ENCODE measurements around the gene PCDH10.

PCDH10 gene

GRCh38 chr4:133149932-133150471 lies 908 bp downstream of the PCDH10 start:
- no peak for DNase-seq (ENCODE audit: low read depth)

DNA sequence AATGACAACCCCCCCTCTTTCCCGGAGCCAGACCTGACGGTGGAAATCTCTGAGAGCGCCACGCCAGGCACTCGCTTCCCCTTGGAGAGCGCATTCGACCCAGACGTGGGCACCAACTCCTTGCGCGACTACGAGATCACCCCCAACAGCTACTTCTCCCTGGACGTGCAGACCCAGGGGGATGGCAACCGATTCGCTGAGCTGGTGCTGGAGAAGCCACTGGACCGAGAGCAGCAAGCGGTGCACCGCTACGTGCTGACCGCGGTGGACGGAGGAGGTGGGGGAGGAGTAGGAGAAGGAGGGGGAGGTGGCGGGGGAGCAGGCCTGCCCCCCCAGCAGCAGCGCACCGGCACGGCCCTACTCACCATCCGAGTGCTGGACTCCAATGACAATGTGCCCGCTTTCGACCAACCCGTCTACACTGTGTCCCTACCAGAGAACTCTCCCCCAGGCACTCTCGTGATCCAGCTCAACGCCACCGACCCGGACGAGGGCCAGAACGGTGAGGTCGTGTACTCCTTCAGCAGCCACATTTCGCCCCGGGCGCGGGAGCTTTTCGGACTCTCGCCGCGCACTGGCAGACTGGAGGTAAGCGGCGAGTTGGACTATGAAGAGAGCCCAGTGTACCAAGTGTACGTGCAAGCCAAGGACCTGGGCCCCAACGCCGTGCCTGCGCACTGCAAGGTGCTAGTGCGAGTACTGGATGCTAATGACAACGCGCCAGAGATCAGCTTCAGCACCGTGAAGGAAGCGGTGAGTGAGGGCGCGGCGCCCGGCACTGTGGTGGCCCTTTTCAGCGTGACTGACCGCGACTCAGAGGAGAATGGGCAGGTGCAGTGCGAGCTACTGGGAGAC lies 1.6 kb downstream of the PCDH10 start:
- no peak for DNase-seq (ENCODE audit: low read depth)

- no peak for DNase-seq (ENCODE audit: low read depth)
These were observed 2.2 kb downstream of the PCDH10 start for GRCh38 chr4:133151341-133151690.

DNA sequence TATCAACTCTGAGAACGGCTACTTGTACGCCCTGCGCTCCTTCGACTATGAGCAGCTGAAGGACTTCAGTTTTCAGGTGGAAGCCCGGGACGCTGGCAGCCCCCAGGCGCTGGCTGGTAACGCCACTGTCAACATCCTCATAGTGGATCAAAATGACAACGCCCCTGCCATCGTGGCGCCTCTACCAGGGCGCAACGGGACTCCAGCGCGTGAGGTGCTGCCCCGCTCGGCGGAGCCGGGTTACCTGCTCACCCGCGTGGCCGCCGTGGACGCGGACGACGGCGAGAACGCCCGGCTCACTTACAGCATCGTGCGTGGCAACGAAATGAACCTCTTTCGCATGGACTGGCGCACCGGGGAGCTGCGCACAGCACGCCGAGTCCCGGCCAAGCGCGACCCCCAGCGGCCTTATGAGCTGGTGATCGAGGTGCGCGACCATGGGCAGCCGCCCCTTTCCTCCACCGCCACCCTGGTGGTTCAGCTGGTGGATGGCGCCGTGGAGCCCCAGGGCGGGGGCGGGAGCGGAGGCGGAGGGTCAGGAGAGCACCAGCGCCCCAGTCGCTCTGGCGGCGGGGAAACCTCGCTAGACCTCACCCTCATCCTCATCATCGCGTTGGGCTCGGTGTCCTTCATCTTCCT lies 2.7 kb downstream of the PCDH10 start:
- no peak for DNase-seq (ENCODE audit: low read depth)

DNA sequence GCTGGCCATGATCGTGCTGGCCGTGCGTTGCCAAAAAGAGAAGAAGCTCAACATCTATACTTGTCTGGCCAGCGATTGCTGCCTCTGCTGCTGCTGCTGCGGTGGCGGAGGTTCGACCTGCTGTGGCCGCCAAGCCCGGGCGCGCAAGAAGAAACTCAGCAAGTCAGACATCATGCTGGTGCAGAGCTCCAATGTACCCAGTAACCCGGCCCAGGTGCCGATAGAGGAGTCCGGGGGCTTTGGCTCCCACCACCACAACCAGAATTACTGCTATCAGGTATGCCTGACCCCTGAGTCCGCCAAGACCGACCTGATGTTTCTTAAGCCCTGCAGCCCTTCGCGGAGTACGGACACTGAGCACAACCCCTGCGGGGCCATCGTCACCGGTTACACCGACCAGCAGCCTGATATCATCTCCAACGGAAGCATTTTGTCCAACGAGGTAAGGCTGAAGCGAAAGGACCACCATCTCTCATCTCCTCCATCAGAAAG lies 3.3 kb downstream of the PCDH10 start:
- DNase-seq (ENCODE audit: low read depth): no peak

DNA sequence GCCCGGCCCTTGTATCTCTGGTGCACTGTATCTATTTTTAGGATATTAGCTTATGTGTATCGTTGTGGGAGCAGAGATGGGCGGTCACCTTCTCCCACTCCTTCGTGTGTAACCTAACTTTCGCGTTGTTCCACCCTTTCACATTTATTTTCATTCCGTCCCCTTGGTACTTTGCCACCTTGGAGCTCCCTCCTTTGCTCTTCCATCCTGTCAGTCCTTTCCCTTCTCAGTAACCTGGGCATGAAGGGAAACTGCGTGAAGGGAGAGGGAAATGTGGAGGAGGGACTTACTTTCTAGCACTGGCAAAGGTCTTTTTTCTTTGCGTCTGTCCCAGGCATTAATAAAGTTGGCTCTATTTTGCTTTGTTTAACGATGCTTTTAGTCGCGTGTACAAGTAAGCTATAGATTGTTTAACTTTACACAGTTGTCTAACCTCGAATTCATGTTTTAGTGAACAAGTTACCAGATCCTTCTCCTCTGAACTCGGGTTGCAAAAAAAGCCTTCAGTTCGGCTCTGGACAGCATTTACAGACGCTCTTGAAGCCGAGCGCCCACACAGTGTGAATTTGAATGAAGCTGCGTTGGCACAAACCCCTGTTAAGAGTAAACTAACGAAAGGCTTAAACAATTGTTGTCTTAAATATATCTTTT lies 3.9 kb downstream of the PCDH10 start:
- no peak for DNase-seq (ENCODE audit: low read depth)

GRCh38 chr4:133154725-133155124 lies 5.6 kb downstream of the PCDH10 start:
- DNase-seq (ENCODE audit: low read depth): no peak

DNA sequence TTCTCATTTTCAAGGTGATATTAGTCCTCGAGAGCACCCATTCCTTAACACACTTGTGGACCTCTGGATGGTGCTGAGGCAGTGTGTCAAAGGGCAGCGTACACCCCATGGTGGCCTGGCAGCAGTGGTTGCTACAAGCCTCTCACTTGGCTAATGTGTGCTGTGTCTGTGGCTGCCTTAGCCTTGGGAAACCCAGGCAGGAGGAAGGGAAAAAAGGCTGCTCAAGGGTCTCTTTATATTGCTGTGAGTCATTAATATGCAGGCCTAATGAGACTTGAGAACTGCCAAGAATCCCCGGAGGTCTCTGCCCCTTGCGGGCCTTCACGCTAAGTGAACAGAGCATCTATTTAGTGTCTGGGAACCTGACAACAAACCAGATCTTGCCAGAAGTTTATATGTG lies 7.0 kb downstream of the PCDH10 start:
- DNase-seq (ENCODE audit: low read depth): no peak

GRCh38 chr4:133156556-133156955 lies 7.5 kb downstream of the PCDH10 start:
- DNase-seq (ENCODE audit: low read depth): no peak

- DNase-seq (ENCODE audit: low read depth): no peak
These were observed 8.5 kb downstream of the PCDH10 start for GRCh38 chr4:133157460-133158160.

- no peak for DNase-seq (ENCODE audit: low read depth)
These were observed 11.8 kb downstream of the PCDH10 start for GRCh38 chr4:133160853-133161252.

GRCh38 chr4:133161570-133162295 lies 12.6 kb downstream of the PCDH10 start:
- no peak for DNase-seq (ENCODE audit: low read depth)

DNA sequence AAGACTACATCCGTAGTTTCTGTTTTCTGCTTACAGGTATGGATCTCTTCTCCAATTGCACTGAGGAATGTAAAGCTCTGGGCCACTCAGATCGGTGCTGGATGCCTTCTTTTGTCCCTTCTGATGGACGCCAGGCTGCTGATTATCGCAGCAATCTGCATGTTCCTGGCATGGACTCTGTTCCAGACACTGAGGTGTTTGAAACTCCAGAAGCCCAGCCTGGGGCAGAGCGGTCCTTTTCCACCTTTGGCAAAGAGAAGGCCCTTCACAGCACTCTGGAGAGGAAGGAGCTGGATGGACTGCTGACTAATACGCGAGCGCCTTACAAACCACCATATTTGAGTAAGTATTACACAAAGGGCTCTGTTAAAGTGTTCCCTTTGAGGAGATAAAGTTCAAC lies 13.8 kb downstream of the PCDH10 start:
- DNase-seq (ENCODE audit: low read depth): no peak

DNA sequence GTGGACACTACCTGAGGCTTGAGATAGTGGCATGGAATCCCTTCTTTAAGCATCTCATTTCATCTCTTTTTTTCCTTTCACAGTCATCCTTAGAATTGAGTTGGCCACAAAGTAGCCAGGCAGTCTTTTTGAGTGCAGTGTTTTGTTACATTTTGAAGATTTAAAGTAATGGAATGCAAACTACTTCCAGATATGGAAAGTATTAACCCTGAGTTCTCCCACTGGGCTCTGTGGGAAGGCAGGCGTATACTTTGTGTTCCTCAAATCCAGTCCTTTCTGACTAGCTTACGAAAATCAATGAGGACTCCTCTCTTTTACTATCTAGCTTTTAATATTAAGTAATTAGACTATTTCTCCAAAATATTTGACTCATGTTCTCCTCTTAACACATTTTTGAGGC lies 29.9 kb downstream of the PCDH10 start:
- DNase-seq (ENCODE audit: low read depth): no peak

DNA sequence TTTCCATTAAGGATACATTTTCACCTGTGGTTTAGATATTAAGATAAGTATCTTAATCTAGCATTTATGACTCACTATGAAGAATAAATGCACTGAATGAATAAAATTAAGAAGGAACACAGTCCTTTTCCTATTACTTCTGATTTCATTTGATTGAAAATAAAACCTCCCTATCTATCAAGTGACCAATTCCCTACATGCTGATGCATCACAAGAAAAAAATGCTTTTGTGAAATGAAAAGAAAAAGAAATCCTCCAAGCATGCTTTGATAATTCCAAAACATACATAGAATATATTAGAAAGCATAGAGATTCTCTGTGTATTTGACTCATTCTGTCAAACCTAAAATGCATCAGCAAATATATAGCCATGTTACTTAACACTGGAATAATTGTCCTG lies 37.1 kb downstream of the PCDH10 start:
- DNase-seq (ENCODE audit: low read depth): no peak

DNA sequence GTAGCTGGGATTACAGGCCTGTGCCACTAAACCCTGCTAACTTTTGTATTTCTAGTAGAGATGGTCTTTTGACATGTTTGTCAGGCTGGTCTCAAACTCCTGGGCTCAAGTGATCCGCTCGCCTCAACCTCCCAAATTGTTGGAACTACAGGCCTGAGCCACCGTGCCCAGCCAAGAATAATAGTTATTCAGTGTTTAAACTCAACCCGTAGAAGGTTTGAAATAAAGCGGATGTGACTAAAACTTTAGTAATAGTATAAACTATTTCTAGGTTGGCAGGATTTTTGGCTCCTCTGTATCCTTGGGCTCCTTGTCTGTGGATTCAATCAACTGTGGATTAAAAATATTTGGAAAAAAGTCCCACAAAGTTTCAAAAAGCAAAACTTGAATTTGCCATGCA lies 37.8 kb downstream of the PCDH10 start:
- DNase-seq (ENCODE audit: low read depth): no peak

- DNase-seq (ENCODE audit: low read depth): no peak
These were observed 39.5 kb downstream of the PCDH10 start for GRCh38 chr4:133188433-133189146.

DNA sequence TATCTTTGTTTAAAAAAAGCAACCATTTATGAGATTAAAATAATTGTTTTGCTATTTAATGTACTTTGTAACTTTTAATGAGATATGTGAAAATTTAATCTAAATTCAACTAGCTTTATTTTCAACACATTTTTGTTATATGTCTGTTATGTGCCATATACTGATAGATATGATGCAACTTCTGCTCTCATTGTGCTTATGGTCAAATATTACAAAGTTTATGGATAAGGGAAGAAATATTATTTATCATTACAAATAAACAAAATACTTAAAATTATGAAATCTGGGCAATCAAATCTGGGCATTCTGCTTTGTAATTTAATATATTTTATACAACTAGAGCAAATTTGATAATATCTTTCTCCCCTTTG lies 40.0 kb downstream of the PCDH10 start:
- DNase-seq (ENCODE audit: low read depth): no peak

- no peak for DNase-seq (ENCODE audit: low read depth)
These were observed 41.0 kb downstream of the PCDH10 start for GRCh38 chr4:133190098-133190497.

- DNase-seq (ENCODE audit: low read depth): no peak
These were observed 59.7 kb downstream of the PCDH10 start for GRCh38 chr4:133208694-133209285.

DNA sequence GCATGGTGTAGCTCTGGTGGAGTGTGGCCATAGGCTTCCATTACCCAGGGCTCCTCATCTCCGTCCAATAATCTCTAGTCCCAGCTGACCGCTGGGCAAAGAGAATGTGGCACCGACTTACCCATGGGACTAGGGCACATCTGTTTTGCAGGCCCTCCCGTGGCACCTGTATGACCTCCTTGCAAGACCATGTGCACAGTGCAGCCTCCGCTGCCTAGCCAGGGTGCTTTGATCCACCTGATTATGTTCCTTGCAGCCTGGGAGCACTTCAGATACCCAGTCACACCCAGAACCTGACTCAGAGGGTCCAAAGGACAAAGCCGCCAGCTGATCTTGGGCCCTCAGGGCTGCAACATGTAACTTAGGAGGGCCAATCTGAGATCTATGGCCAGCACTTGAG lies 84.8 kb downstream of the PCDH10 start:
- DNase-seq (ENCODE audit: low read depth): no peak
